ENCODE results near the gene MED29.

DNA sequence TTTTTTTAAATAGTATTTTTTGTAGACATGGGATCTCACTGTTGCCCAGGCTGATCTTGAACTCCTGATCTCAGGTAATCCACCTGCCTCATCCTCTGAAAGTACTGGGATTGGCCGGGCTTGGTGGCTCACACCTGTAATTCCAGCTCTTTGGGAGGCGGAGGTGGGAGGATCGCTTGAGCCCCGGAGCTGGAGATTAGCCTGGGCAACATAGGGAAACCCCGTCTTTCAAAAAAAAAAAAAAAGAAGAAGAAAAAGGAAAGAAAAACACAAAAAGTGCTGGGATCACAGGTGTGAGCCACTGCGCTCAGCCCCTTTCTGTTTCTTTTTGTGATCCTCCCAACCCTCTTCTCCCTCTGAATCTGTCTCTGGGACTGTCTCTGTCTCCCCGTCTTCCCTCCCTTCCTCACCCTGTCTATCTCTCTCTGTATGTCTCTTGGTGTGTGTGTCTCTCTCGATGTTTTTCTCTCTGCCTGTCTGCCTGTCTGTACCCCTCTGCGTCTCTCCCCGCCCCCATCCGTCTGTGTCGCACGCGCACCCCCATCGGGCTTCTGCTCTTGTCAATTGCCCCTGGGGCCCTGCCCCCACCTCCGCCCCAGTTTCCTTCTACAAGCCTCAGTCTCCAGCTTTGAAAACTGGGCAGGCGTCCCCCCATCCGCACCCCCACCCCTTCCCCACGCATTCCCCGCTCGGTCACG is 14.9 kb downstream of the MED29 start:
- TF ChIP-seq CTCF (IDR thresholded peaks at IDR 0.05): no peak
- TF ChIP-seq EZH2 (IDR thresholded peaks at IDR 0.05; ENCODE audit: borderline replicate concordance, insufficient read depth, low read depth, low read length, poor library complexity, severe bottlenecking): no peak

Measured in B cell (primary cell).